Medulla oblongata (tissue), 1 donor: ENCODE measurements around the gene MCFD2.
"Not testable (repeated sequence)": the region's sequence is repeated elsewhere in the genome, so short reads cannot be mapped to it uniquely, and the experiment has no call there.

Experiments used
- DNase-seq: peaks from one replicate; pipeline ENCODE4 v3.0.0-alpha.2; 2015; ENCODE audit errors: extremely low spot score

The MCFD2 gene

GRCh38 chr2:46937471-46937901 lies 21.9 kb upstream of the MCFD2 start:
- DNase-seq, result no peak

- no peak for DNase-seq
These were observed 21.0 kb upstream of the MCFD2 start for GRCh38 chr2:46936566-46936965.

DNA sequence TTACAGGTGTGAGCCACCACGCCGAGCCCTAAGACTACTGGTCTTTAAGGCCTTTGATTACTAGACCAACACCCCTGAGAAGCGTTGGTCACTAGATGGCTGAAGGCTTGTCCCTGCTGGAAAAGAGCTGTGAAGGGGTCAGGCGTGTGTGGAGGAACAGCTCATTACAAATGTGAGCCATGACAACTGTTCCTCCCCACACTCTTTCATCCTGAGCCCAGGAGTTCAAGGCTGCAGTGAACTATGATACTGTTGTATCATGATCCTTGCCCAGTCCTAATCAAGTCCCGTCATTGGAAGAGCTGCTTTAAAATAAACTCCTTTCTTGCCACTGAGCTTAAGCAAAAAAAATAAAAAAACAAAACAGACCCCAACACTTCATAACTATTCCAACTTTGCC lies 19.5 kb upstream of the MCFD2 start:
- DNase-seq, result no peak

GRCh38 chr2:46929612-46930011 lies 14.0 kb upstream of the MCFD2 start:
- no peak for DNase-seq

GRCh38 chr2:46926863-46927262 lies 11.3 kb upstream of the MCFD2 start:
- DNase-seq, result no peak

DNA sequence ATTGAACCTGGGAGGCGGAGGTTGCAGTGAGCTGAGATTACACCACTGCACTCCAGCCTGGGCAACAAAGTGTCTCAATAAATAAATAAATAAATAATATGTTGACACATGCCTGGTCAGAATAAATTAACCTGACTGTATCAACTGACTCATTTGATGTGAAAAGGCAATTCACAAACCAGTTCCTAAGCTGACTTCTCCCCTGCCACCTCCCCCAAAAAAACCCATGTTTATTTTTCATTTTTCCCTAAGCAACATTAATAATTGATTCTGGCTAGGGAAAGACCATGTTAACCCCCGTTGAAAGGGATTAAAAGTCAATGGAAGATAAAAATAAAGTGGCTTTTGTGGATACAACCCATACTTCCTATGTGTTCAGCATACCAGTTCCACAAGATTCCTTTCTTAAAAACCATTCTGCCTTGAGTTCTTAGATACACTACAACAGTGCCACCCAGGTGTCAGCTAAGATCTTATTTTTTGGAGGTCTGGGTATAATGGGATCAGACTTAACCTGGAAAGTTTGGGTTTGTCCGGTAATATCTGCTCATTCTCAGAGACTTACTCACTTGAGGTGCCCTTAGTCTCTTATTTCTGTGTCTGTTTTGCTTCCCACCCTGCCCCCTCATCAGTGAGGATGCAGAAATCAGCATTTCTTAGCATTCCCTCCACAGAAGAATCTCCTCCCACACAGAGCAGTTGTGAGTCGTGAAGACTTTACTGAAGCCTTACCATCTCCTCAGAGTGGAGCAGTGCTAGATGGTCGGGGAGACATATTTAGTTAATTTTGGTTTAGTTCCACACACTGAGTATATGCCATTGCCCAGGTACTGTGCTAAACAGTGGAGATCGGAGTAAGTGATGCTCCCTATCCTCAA lies 10.1 kb upstream of the MCFD2 start:
- DNase-seq, result no peak

GRCh38 chr2:46924608-46925007 lies 9.0 kb upstream of the MCFD2 start:
- no peak for DNase-seq

- no peak for DNase-seq
These were observed 8.4 kb upstream of the MCFD2 start for GRCh38 chr2:46924038-46924437.

GRCh38 chr2:46923041-46923528 lies 7.5 kb upstream of the MCFD2 start:
- DNase-seq, result no peak

DNA sequence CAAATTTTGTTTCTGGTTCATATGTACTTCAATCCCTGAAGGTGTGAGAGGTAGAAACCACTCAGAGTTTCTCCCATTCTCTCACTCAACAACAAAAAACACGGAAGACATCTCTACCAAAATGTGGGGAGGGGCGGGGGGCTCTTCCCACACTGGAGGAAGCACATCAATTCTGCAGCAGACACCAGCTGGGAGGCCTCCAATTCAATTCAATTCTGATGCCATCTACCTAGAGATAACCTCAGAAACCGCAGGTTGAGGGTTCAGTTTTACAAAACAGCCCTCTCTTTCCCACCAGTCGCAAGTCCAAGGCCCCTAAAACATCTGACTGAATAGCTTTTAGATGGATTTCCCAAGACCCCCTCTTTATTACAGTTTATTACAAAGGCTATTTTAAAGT lies 7.0 kb upstream of the MCFD2 start:
- no peak for DNase-seq

DNA sequence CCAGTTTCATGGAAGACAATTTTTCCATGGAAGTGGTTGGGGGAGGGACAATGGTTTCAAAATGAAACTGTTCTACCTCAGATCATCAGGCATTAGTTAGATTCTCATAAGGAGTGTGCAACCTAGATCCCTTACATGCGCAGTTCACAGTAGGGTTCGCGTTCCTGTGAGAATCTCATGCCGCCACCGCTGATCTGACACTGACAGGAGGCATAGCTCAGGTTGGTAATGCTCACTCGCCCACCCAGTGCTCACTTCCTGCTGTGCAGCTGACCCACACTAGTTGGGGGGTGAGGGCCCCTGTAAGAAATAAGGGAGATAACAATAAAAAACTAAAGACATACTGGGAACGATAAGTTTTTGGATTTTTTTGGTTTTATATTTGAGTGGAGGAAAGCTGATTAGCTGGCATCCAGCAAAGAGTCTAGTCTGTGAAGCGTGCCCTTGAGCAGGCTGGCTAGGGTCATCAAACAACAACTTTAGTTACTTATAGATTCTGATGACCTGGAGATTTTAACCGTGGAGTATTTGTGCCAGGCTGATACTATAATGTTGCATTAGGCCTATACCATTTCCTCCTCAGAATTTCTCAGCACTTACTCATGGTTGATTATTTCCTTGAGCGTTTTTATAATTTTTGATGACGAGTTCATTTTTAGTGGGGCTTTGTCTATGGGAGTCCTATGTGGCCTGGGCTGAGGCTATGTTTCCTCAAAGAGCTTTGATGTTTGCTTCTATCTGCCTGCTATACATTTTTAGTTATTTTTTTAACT lies 6.3 kb upstream of the MCFD2 start:
- no peak for DNase-seq

DNA sequence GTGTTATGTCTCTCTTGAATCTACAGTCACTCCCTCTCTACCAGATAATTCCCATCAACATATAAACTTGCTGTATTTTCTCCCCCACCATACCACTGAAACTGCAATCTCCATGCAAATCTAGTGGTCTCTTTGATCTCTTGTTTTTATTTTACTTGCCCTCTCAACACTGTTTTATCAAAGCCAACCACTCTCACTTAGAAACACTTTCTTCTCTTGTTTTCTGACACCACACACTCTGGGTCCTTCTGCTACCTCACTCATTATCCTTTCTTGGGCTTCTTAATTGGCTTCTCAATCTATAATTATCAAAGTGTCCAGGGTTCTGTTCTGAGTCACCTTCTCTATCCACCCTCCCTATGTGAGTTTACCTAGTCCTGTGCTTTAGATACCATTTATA lies 2.0 kb upstream of the MCFD2 start:
- no peak for DNase-seq

DNA sequence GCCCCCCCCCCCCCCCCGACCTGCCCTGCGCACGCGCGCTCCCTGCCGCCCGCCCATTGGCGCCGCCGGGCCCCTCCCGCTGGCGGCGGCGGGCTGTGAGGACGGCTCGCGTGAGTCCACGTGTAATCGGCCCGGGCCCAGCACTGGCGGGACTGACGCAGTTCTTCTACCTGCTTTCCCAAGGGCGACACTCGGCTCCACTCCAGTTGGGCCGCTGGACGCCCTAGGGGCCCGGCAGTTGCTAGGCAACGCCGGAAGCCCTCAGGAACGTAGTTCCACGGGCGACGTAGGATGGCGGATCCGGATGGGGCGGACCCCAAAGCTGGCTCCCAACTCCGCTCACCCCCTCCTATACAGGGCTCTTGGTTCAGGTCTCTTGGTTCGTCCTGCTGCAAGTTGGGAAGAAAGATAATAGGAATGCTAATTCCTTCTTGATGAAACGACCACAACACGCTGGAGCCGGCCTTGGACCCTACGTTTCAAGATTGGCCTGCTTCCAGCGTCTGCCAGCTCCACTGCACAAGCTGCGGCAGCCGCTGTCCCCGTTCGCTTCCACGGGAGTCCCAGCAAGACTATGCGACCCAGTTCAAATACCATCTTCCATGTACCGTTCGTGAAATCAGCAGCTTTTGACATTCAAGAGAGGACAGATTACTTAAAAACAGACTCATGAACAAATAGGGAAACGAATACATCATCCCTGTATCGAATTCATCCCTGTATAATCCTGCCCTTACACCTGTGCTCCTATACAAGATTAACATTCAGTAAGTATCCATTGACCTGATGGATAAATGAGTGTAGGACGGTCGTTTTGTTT lies 415 bp upstream of the MCFD2 start:
- DNase-seq, result peak; percentile 94

- DNase-seq, result no peak
These were observed 902 bp downstream of the MCFD2 start for GRCh38 chr2:46914578-46915230.

DNA sequence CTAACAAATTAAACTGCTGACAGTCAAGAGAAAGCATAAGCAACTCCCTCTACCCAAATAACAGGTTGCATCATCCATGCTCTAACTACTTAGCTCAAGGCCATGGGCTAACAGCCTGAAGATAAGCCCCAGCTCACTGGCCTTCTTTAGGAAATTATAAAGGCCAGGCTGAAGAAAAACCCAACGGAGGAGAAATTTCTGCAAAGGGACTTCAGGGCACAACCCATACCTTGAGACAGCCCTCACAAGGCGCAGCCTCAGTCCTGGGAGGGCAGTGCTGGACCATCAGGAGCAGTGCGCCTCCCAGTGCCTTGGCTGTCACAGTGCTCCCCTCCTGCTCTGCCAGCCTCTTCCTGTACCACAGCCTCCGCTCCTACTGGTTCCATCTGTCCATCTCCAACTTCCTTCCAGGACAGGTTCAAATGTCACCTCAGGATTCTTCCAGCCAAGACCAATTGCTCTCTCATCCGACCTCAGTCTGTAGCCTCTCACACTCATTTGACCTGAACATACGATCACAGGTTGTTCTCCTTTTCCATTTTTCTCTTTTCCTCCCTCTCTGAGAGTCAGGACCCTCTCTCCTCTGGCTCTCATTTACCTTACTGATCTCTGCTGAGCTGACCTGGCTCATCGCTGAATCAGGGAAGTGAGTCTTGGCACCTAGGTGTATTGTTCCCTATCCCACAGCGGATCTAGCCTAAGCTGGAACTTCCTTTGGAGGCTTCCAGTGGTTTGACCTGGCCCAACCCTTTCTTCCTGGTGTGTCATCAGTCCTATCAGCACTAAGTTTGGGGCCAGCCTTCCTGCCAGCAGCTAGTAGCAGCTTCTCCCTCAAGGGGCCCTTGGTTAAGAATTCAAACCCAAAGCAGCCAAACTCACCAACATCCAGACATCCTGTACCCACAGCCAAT lies 1.9 kb downstream of the MCFD2 start:
- no peak for DNase-seq

DNA sequence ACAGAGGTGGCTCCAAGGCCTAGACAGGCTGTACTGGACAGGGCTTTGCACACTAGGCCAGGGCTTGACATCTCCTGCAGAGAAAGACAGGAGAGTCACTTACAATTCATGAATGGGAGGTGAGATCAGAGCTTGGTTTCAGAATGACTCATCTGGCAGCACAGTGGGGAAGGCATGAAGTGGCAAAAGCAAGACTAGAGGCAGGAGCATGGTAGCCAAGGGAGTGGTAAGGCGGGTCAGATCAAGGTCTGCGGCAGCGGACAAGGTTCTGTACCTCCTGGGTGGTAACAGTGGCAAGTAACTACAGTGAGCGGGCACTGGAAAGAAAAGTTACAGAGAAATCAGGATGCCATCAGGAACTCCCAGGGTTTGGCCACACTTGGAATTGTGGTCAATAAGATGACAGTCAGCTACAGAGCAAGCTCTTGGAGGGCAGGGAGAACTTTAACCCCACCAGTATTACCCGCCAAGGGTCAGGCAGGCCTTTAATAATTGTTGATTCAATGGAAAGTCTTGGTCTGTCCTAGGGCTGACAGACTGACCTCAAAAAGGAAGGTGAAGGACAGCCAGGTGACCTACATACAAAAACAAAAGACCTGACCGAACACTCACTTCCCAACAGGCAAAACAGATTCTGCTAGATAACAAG lies 5.7 kb downstream of the MCFD2 start:
- peak; percentile 24 for DNase-seq

- no peak for DNase-seq
These were observed 6.5 kb downstream of the MCFD2 start for GRCh38 chr2:46909150-46909549.

- DNase-seq, result not testable (repeated sequence)
These were observed 10.5 kb downstream of the MCFD2 start for GRCh38 chr2:46904908-46905678.

GRCh38 chr2:46902980-46903379 lies 12.6 kb downstream of the MCFD2 start:
- DNase-seq, result not testable (repeated sequence)
